ENCODE measurements around the gene PGRMC2. TPM values are rescaled to one million over a fixed set of nuclear protein-coding genes. Genes with fewer than 3 reads are reported as not detected.
A peak's percentile ranks its signal among the peaks of the same experiment; 100 is the strongest.

Gene PGRMC2
- total RNA-seq, 2 donors from 2014 or later: 43.0 to 61.8 TPM

DNA sequence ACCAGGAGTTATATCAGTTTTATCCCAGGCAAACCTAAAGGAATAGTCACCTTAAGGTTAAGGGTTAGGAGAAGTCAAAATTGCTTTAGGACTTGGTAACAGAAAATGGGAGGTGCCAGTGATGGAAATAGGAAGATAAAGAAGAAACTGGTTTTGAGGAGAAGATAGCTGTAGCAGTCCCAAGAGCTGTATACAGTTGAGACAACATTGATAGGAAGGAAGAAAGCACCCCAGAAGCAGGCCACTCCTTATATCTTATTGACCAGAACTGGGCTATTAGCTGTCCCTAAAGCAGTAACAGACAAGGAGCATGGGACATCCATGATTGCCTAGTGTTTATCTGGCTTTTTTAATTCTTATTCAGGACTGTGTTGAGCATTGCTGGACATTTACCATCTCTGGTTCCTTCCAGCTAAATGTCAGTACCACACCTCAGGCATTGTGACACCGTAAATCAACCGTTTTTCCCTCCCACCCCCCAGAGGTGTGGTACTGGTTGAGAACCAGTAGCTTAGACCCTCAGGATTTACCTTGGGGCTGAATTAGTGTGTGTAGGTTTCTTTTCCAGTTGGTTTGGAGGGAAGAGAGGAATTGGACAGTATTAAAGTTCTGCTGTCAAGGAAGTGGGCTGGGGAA is 2.0 kb upstream of the PGRMC2 start:
- peaks cover 21% of the 10 kb centered on the region for H3K4me1 Mint-ChIP-seq
- H3K36me3 Mint-ChIP-seq (ENCODE audit: low read depth): peaks cover 23% of the 10 kb centered on the region
- H3K27ac Mint-ChIP-seq: no peak overlapping the region
- peak overlapping the region; percentile 92 for H3K4me3 Mint-ChIP-seq
- no peak for ATAC-seq (replicated peaks)
- H3K27me3 Mint-ChIP-seq: no peaks in the 10 kb centered on the region
- H3K9me3 Mint-ChIP-seq: no peaks in the 10 kb centered on the region

GRCh38 chr4:128288689-128289106 is 1.1 kb upstream of the PGRMC2 start:
- H3K9me3 Mint-ChIP-seq: no peaks in the 10 kb centered on the region
- no peaks in the 10 kb centered on the region for H3K27me3 Mint-ChIP-seq
- H3K4me1 Mint-ChIP-seq: peaks cover 21% of the 10 kb centered on the region
- peak overlapping the region; percentile 89 for H3K27ac Mint-ChIP-seq
- peaks cover 32% of the 10 kb centered on the region for H3K36me3 Mint-ChIP-seq (ENCODE audit: low read depth)
- peak overlapping the region; percentile 92 for H3K4me3 Mint-ChIP-seq
- ATAC-seq (replicated peaks): no peak

DNA sequence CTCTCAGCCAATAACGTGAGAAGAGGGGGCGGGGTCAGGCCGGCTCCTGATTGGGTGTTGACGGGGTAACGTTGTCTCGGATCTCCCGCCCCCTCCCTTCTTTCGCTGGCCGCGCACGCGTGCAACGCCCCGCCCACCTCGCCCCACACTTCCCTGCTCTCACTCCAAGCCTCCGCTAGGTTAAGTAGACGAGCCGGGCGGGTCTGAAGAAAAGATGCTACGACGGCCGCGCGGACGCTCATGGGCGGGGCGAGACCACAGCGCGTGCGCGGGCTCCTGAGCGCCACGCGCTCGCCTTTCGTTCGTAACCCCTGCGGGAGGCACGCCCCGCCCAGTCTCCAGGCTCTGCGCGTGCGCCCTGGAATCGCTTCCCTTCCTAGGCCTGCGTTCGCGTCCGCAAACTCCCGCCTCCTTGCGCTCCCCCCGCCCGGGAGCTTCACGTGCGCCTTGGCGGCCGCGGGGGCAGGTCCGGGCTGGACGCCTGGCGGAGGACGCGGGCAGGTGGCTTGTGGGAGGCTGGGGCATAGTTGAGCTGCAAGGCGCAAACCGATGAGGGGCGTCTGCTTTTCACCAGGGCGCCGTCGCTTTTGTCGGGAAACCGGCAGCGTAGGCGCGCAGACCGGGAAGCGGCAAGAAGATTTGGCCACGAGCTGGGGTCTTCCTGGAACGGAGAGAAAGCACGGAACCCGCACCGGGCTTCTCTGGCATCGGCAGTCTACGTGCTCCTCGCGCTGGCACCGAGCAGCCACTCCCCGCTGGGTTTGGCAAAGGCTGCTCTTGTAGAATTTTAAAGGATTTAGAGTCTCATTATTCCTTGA is 467 bp upstream of the PGRMC2 start:
- ATAC-seq (replicated peaks): peak; percentile 87
- H3K9me3 Mint-ChIP-seq: no peaks in the 10 kb centered on the region
- H3K4me1 Mint-ChIP-seq: peaks cover 21% of the 10 kb centered on the region
- H3K27ac Mint-ChIP-seq: peak overlapping the region; percentile 89
- peak overlapping the region; percentile 92 for H3K4me3 Mint-ChIP-seq
- peaks cover 37% of the 10 kb centered on the region for H3K36me3 Mint-ChIP-seq (ENCODE audit: low read depth)
- H3K27me3 Mint-ChIP-seq: no peaks in the 10 kb centered on the region

DNA sequence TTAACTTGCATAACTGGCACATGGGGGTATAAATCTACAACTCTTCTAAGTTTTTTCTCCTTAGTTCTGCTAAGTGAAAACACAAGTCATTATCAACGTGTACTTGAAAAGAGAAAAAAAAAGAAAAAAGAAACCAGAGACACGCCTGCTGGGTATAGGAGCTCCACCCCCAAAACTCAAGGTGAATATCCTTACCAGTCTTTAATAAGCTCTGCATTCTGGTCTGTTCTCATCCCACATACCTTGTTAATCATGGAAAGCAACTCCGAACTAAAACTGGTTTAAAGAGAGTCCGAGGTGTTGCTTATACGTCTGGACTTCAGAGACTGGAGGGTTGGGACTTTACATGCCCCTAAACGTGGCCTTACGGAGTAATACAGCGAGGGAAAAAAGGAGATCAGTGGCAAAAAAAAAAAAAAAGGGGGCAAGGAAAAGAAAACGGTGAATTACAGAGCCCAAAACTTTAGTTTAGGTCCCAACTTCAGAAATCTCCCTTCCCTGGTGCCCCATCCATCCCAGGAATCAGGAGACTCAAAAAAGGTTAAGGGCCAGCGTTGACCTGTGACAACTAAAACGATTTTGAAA is 1.0 kb downstream of the PGRMC2 start:
- Mint-ChIP-seq H3K9me3 (no peaks in the 10 kb centered on the region), H3K27me3 (no peaks in the 10 kb centered on the region), H3K4me3 (peak overlapping the region; percentile 92), H3K36me3 (ENCODE audit: low read depth) (peaks cover 49% of the 10 kb centered on the region), H3K4me1 (peaks cover 30% of the 10 kb centered on the region), H3K27ac (peak overlapping the region; percentile 92)
- ATAC-seq (replicated peaks): no peak

GRCh38 chr4:128285085-128285997 is 2.3 kb downstream of the PGRMC2 start:
- Mint-ChIP-seq H3K27me3 (no peaks in the 10 kb centered on the region), H3K27ac (no peak overlapping the region), H3K4me1 (peaks cover 30% of the 10 kb centered on the region), H3K4me3 (peak overlapping the region; percentile 92), H3K36me3 (ENCODE audit: low read depth) (peaks cover 61% of the 10 kb centered on the region), H3K9me3 (no peaks in the 10 kb centered on the region)
- ATAC-seq (replicated peaks): no peak

GRCh38 chr4:128284317-128284716 is 3.3 kb downstream of the PGRMC2 start:
- Mint-ChIP-seq H3K27me3 (no peaks in the 10 kb centered on the region), H3K4me1 (peaks cover 30% of the 10 kb centered on the region), H3K27ac (no peak overlapping the region), H3K36me3 (ENCODE audit: low read depth) (peaks cover 71% of the 10 kb centered on the region), H3K9me3 (no peaks in the 10 kb centered on the region), H3K4me3 (peak overlapping the region; percentile 92)
- ATAC-seq (replicated peaks): no peak

DNA sequence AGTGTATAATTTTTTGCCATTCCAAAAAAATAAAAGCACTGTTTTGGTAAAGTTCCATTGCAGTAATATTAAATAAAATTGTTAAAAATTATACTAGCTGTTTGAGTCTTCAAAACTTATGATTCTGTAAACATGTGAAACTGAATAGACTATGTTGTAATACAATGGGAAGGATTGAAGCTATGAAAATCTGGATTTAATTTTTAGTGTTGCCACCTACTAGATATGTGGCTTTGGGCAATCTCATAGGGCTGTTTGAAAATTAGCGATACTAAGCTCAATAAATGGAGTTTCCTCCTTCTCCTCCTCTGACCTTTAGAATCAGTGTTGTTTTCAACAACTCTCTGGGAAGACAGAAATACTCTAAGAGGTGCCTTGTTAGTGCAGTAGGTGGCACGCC is 4.5 kb downstream of the PGRMC2 start:
- Mint-ChIP-seq H3K36me3 (ENCODE audit: low read depth) (peaks cover 79% of the 10 kb centered on the region), H3K27ac (no peak overlapping the region), H3K4me3 (no peak overlapping the region), H3K4me1 (peaks cover 24% of the 10 kb centered on the region), H3K27me3 (no peaks in the 10 kb centered on the region), H3K9me3 (no peaks in the 10 kb centered on the region)
- ATAC-seq (replicated peaks): no peak

DNA sequence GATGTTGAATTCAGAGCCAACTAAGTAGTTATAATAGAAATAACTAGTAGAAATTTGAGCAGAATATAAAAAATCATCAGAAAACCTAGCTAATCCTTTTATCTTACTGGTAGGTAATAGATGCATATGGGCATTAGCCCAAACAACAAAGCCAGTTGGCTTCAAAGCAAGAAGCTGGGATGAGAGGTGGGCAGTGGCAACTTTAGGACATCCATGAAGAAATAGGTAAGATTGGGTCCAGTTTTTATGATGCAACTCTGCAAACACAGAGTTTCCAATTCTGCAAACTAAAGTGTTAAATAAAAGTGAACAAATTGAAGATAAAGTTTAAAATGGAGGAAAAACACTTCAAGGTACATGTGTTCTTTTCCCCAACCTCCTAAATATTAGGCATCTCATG is 5.1 kb downstream of the PGRMC2 start:
- peaks cover 24% of the 10 kb centered on the region for H3K4me1 Mint-ChIP-seq
- no peak for ATAC-seq (replicated peaks)

DNA sequence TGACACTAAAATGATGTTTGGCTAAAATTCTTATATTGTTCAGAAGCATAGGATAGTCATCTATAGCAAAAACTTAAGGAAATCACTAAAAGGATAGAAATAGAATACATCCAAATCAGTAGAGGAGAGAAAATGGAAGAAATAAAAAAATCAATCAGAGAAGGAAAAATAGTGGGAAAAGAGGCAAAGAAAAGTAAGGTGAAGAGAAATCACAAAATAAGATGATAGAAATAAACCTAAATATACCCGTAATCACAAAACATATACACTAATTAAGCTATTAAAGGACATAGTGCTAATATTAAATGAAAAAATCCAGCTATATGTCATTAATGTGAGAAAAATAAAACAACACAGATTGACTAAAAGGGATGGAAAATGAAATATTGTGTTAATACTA is 6.3 kb downstream of the PGRMC2 start:
- Mint-ChIP-seq H3K4me1 (peaks cover 21% of the 10 kb centered on the region), H3K4me3 (no peak overlapping the region), H3K9me3 (no peaks in the 10 kb centered on the region), H3K36me3 (ENCODE audit: low read depth) (peaks cover 73% of the 10 kb centered on the region), H3K27me3 (no peaks in the 10 kb centered on the region), H3K27ac (no peak overlapping the region)
- no peak for ATAC-seq (replicated peaks)

More for the DNA sequence above, 5.1 kb downstream of the PGRMC2 start:
- Mint-ChIP-seq H3K27me3 (no peaks in the 10 kb centered on the region), H3K27ac (no peak overlapping the region), H3K9me3 (no peaks in the 10 kb centered on the region), H3K36me3 (ENCODE audit: low read depth) (peaks cover 79% of the 10 kb centered on the region), H3K4me3 (no peak overlapping the region)

DNA sequence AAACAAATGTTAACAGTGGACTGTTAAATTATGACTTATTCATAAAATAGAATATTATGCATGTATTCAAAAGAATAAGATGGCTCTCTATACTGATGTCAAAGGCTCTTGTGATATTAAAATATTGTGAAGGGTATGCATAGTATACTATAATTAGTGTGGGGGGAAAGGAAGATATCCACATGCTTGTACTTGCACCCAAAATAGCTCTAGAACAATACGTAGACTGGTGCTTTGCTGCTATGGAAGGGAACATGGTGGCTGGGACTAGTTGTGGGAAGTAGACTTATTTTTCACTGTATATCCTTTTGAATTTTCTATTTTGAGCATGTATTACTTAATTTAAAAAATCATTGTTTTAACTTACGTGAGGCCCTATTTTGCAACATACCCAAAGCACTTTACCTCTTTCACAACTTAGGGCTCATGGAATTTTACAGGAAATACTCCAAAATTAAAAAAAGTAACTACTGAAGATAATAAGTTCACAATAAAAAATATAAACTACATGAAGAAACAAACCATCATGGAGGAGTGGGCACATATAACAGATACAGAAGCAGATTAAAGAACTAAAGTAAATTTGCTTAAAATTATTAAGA is 7.9 kb downstream of the PGRMC2 start:
- H3K4me1 Mint-ChIP-seq: peaks cover 9% of the 10 kb centered on the region
- no peak overlapping the region for H3K4me3 Mint-ChIP-seq
- H3K36me3 Mint-ChIP-seq (ENCODE audit: low read depth): peaks cover 61% of the 10 kb centered on the region
- no peak overlapping the region for H3K27ac Mint-ChIP-seq
- ATAC-seq (replicated peaks): no peak
- H3K9me3 Mint-ChIP-seq: no peaks in the 10 kb centered on the region
- no peaks in the 10 kb centered on the region for H3K27me3 Mint-ChIP-seq

DNA sequence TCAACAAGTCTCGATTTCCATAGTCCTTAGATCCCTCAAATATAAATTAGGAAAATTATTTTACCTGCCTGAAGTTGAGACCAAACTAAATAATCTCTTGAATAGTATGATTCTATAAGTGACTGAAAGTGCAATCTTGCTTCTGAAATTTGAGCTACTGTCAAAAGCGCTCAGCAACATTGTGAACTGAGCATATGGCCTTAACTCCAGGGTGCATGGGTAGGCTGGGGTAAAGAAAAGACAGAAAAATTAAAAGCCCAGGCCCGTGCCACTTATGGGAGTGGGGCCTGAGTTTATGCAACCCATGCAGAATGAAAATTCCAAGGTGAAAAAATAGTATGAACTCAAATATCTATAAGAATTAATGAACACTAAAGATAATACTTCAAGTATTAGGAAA is 9.8 kb downstream of the PGRMC2 start:
- Mint-ChIP-seq H3K4me3 (no peak overlapping the region), H3K9me3 (no peaks in the 10 kb centered on the region), H3K27ac (no peak overlapping the region), H3K27me3 (no peaks in the 10 kb centered on the region), H3K4me1 (peaks cover 13% of the 10 kb centered on the region), H3K36me3 (ENCODE audit: low read depth) (peaks cover 61% of the 10 kb centered on the region)
- ATAC-seq (replicated peaks): no peak

GRCh38 chr4:128275346-128275745 is 12.3 kb downstream of the PGRMC2 start:
- Mint-ChIP-seq H3K36me3 (ENCODE audit: low read depth) (peaks cover 65% of the 10 kb centered on the region), H3K9me3 (no peaks in the 10 kb centered on the region), H3K4me3 (no peak overlapping the region), H3K4me1 (peaks cover 4% of the 10 kb centered on the region), H3K27ac (no peak overlapping the region), H3K27me3 (no peaks in the 10 kb centered on the region)
- no peak for ATAC-seq (replicated peaks)

- no peaks in the 10 kb centered on the region for H3K27me3 Mint-ChIP-seq
- no peak overlapping the region for H3K4me3 Mint-ChIP-seq
- peaks cover 52% of the 10 kb centered on the region for H3K36me3 Mint-ChIP-seq (ENCODE audit: low read depth)
- no peak for ATAC-seq (replicated peaks)
- H3K9me3 Mint-ChIP-seq: no peaks in the 10 kb centered on the region
- H3K27ac Mint-ChIP-seq: no peak overlapping the region
- H3K4me1 Mint-ChIP-seq: peaks cover 4% of the 10 kb centered on the region
Observed at GRCh38 chr4:128271551-128271950, 16.1 kb downstream of the PGRMC2 start.

DNA sequence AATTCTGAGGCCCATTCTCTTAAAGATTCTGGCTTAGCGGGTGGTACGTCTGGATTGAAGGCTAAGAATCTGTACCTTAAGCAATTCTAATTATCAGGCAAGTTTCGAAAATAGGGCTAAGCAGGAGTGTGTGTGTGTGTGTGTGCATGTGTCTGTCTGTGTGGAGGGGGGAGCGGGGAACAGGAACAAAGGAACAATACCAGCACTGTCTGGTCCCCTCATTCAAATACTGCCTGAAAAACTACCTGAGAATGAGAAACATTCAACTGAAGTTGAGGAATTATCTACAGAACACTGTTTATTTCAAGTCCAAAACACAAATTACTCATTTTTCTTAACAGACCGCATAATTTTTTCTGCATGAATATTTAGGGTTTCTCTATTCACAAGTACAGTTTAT is 18.6 kb downstream of the PGRMC2 start:
- Mint-ChIP-seq H3K4me1 (peaks cover 4% of the 10 kb centered on the region), H3K4me3 (no peak overlapping the region), H3K9me3 (no peaks in the 10 kb centered on the region), H3K27me3 (no peaks in the 10 kb centered on the region), H3K27ac (no peak overlapping the region), H3K36me3 (ENCODE audit: low read depth) (peaks cover 41% of the 10 kb centered on the region)
- no peak for ATAC-seq (replicated peaks)
